Right lobe of liver (tissue), 6 donors: ENCODE measurements around the gene ITPR2. TPM values are rescaled to one million over a fixed set of nuclear protein-coding genes. Genes with fewer than 3 reads are reported as not detected.

Experiments
- ATAC-seq, 4 donors: fragments of 200-7000 bp; cut with Tn5 transposase; one replicate each; pipeline ENCODE4 v1.9.1; 2020; ENCODE audit warnings: mild to moderate bottlenecking in 4 of 4, moderate library complexity in 4 of 4
- DNase-seq, 3 donors: peaks; one replicate each; pipeline ENCODE4 v3.0.0-alpha.2; 2020
- H3K27ac ChIP-seq, 3 donors: fragments of 200-600 bp; one replicate each; pipeline ENCODE4 v1.8.0; 2022
- H3K27me3 ChIP-seq, 2 donors: fragments of 200-600 bp; one replicate each; pipeline ENCODE4 v1.8.0; 2022
- H3K36me3 ChIP-seq, 4 donors: fragments of 200-600 bp; sonication (generic) in 1 of 4; one replicate each; pipeline versions ENCODE4 v1.5.1 to v1.8.0; 2017 to 2022; ENCODE audit warnings: control low read depth in 1 of 4
- H3K4me1 ChIP-seq, 4 donors: fragments of 200-600 bp; sonication (generic) in 1 of 4; one replicate each; pipeline versions ENCODE4 v1.5.1 to v1.8.0; 2017 to 2022; ENCODE audit warnings: control low read depth in 1 of 4
- H3K4me3 ChIP-seq, 3 donors: fragments of 200-600 bp; one replicate each; pipeline ENCODE4 v1.8.0; 2022
- H3K9me3 ChIP-seq, 4 donors: fragments of 200-600 bp; sonication (generic) in 1 of 4; one replicate each; pipeline versions ENCODE4 v1.5.1 to v1.8.0; 2017 to 2022; ENCODE audit warnings: control low read depth in 1 of 4
- POLR2A ChIP-seq: fragments of 450-650 bp; IDR thresholded peaks from one replicate; pipeline ENCODE4 v1.6.1; 2017; ENCODE audit warnings: antibody characterized with exemption, mild to moderate bottlenecking
- WGBS: methylation state at CpG from one replicate; pipeline ENCODE4 v1.1.6; 2018; ENCODE audit warnings: low coverage, low lambda C conversion rate; ENCODE audit not compliant: insufficient coverage; ENCODE audit errors: missing lambda C conversion rate; 5-methylcytosine and 5-hydroxymethylcytosine counted together
- intact Hi-C, 2 donors: fragments of 100-400 bp; cut with DNase I; formaldehyde crosslinking; loops; one replicate each; pipeline versions ENCODE4 v1.11.2 to v1.14.1; 2022
- total RNA-seq, 6 experiments: library from RNA; depleted of rRNA in 2 of 6; stranded (reverse); fragments of >200 nt in 2 of 6; fragmentation: NEBNext Ultra II Directional in 3 of 6; extraction: Animal tissue kit (Norgen Biotek cat#: 25700) in 3 of 6; gene quantifications; one replicate each; pipeline versions ENCODE4 v1.1.0 to v1.2.4, GENCODE V29; 2016 to 2023
- TF ChIP-seq, protein P1 (sequence below), 4 donors: fragments of 200-600 bp in 3 of 4; fragments of 450-650 bp in 1 of 4; IDR thresholded peaks; one replicate each; pipeline versions ENCODE4 v1.5.1 to v1.8.0; 2016 to 2022; ENCODE audit warnings: antibody characterized with exemption in 4 of 4, mild to moderate bottlenecking in 2 of 4
- donor health status: DM: no; HTN: yes; CAD: no.
- donor health status: DM: no; HTN: no; CAD: no.
- donor health status: DM: no; HTN: no; CAD: no.
- donor health status: DM: no; HTN: yes; CAD: no.
- donor health status: DM: no; HTN: yes; CAD: no.

ITPR2 gene
- total RNA-seq, 6 experiments from 2014 or later, result 39.3 to 114 (median 57.2) TPM

DNA sequence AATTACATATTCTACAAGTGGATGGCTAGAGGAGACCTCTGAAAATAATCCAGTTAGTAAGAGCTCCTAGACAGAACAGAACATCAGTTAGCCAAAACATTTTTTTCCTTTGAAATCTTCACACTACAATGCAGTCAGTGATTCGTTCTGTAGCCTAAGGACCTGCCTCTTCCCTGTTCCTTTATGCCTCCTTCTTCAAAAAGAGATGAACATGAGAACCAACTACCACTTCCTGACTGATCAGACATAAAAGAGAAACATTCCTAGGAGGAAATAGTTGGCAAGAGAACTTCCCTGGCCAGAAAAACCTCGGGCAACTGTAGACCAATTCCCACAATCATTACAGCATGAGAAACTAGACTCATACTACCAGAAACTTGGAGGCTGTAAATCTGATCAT is 29.4 kb downstream of the ITPR2 start:
- 10% methylated on average over 2 of the region's 2 CpGs for WGBS
- Histone ChIP-seq H3K4me1 (peaks cover 0 to 19% (median 7%) of the 10 kb centered on the region in 4 donors), H3K36me3 (no peaks in the 10 kb centered on the region), H3K27me3 (no peaks in the 10 kb centered on the region), H3K9me3 (no peaks in the 10 kb centered on the region), H3K27ac (no peak overlapping the region), H3K4me3 (no peak overlapping the region)
- intact Hi-C loops, result no loop called here
- DNase-seq (no peak), ATAC-seq (peak in 3 of 4 donors; percentile 19 to 50 (median 22))
- TF ChIP-seq, protein P1, sequence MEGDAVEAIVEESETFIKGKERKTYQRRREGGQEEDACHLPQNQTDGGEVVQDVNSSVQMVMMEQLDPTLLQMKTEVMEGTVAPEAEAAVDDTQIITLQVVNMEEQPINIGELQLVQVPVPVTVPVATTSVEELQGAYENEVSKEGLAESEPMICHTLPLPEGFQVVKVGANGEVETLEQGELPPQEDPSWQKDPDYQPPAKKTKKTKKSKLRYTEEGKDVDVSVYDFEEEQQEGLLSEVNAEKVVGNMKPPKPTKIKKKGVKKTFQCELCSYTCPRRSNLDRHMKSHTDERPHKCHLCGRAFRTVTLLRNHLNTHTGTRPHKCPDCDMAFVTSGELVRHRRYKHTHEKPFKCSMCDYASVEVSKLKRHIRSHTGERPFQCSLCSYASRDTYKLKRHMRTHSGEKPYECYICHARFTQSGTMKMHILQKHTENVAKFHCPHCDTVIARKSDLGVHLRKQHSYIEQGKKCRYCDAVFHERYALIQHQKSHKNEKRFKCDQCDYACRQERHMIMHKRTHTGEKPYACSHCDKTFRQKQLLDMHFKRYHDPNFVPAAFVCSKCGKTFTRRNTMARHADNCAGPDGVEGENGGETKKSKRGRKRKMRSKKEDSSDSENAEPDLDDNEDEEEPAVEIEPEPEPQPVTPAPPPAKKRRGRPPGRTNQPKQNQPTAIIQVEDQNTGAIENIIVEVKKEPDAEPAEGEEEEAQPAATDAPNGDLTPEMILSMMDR (IDR thresholded peaks at IDR 0.05), result no peak
- TF ChIP-seq POLR2A, result no peak

DNA sequence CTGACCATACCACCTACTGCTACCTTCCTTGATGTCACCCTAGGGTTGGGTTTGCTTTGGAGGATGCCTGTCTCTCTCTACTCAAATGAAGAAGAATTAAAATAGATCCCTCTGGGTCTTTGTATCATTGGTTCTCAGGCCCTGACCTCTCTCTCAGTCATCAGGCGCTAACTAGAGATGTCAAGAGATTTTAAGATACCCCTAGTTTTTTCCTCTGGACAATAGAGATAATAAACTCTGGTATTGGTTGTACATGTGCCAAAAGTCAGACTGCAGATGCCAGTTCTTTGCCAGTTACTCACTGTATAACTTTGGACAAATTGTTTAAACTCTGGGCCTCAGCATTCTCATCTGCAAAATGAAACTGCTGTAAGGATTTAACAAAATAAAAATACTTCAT is 31.5 kb downstream of the ITPR2 start:
- WGBS, result 100% methylated on average over 1 of the region's 1 CpG
- Histone ChIP-seq H3K27ac (no peak overlapping the region), H3K36me3 (no peaks in the 10 kb centered on the region), H3K9me3 (no peaks in the 10 kb centered on the region), H3K4me1 (peaks cover 0 to 19% (median 7%) of the 10 kb centered on the region in 4 donors), H3K4me3 (no peak overlapping the region), H3K27me3 (no peaks in the 10 kb centered on the region)
- ATAC-seq, result no peak
- intact Hi-C loops, result no loop called here
- TF ChIP-seq POLR2A, result no peak
- TF ChIP-seq, protein P1 (IDR thresholded peaks at IDR 0.05), result no peak
- DNase-seq, result no peak

DNA sequence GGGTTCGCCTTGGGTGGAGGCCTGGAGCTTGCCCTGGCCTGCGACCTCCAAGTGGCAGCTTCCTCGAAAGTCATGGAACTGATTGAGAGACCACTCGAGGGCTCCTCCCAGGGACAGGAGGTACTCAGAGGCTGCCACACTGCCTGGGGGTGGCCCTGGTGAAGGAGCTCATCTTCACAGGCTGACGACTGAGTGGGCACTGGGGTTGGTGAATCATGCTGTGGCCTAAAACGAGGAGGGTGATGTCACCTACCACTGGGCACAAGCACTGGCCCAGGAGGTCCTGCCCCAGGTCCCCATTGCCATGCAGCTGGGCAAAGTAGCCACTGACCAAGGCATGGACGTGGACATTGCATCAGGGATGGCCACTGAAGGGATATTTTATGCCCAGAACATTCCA is 32.1 kb downstream of the ITPR2 start:
- no peak overlapping the region for H3K4me3 ChIP-seq
- H3K9me3 ChIP-seq, result no peaks in the 10 kb centered on the region
- H3K36me3 ChIP-seq, result no peaks in the 10 kb centered on the region
- H3K27ac ChIP-seq, result no peak overlapping the region
- peaks cover 0 to 19% (median 7%) of the 10 kb centered on the region in 4 donors for H3K4me1 ChIP-seq
- intact Hi-C loops, result no loop called here
- WGBS, result 100% methylated on average over 1 of the region's 7 CpGs
- H3K27me3 ChIP-seq, result no peaks in the 10 kb centered on the region
- DNase-seq (no peak), ATAC-seq (peak in 2 of 4 donors; percentile 9 to 26)
- TF ChIP-seq, protein P1 (IDR thresholded peaks at IDR 0.05), result no peak
- no peak for TF ChIP-seq POLR2A

DNA sequence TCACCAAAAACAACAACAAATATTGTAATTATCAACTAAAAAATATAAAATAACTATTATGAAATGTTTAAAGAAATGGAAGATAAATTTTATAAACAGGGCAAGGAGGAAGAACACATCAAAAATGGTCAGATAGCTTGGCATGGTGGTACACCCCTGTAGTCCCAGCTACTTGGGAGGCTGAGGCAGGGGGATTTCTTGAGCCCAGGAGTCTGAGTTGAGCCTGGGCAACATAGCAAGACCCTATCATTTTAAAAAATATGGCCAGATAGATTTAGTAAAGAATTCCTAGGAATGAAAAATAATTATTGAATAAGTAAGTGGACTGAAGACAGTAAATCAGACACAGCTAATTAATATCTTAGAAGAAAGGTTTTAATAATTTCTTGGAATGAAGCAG is 32.6 kb downstream of the ITPR2 start:
- ATAC-seq (no peak), DNase-seq (no peak)
- H3K4me1 ChIP-seq, result peaks cover 0 to 19% (median 7%) of the 10 kb centered on the region in 4 donors
- intact Hi-C loops, result no loop called here
- TF ChIP-seq POLR2A, result no peak
- TF ChIP-seq, protein P1 (IDR thresholded peaks at IDR 0.05), result no peak
- H3K36me3 ChIP-seq, result no peaks in the 10 kb centered on the region
- no peaks in the 10 kb centered on the region for H3K27me3 ChIP-seq
- no peak overlapping the region for H3K27ac ChIP-seq
- no peaks in the 10 kb centered on the region for H3K9me3 ChIP-seq
- no peak overlapping the region for H3K4me3 ChIP-seq

DNA sequence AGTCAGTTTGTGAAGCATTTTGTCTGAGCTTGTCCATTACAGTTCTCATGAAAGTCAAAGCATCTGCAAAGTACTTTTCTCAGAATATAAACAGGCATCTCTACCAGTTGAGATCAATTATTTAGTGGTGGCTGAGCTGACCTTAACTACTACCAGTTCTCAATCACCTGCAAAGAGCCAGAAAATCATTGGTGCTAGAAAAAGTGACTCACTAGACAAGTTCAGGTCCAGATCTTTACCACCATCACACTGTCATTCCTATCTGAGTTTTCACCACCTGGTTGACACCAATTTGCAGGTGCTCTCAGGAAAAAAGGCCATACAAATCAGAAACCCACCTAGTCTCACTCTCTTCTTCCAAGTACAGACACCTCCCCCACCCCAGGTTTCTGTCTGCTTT is 33.3 kb downstream of the ITPR2 start:
- intact Hi-C loops, result no loop called here
- no peaks in the 10 kb centered on the region for H3K9me3 ChIP-seq
- H3K27ac ChIP-seq, result no peak overlapping the region
- no peak for DNase-seq
- H3K4me1 ChIP-seq, result peaks cover 0 to 19% (median 5%) of the 10 kb centered on the region in 4 donors
- H3K27me3 ChIP-seq, result no peaks in the 10 kb centered on the region
- H3K36me3 ChIP-seq, result no peaks in the 10 kb centered on the region
- H3K4me3 ChIP-seq, result no peak overlapping the region
- ATAC-seq, result no peak
- no peak for TF ChIP-seq POLR2A
- TF ChIP-seq, protein P1 (IDR thresholded peaks at IDR 0.05), result no peak
